Measurements from ENCODE around the gene PRSS50.

GRCh38 chr3:46664188-46664970 lies 53.3 kb downstream of the PRSS50 start:
- TF ChIP-seq, protein P1, sequence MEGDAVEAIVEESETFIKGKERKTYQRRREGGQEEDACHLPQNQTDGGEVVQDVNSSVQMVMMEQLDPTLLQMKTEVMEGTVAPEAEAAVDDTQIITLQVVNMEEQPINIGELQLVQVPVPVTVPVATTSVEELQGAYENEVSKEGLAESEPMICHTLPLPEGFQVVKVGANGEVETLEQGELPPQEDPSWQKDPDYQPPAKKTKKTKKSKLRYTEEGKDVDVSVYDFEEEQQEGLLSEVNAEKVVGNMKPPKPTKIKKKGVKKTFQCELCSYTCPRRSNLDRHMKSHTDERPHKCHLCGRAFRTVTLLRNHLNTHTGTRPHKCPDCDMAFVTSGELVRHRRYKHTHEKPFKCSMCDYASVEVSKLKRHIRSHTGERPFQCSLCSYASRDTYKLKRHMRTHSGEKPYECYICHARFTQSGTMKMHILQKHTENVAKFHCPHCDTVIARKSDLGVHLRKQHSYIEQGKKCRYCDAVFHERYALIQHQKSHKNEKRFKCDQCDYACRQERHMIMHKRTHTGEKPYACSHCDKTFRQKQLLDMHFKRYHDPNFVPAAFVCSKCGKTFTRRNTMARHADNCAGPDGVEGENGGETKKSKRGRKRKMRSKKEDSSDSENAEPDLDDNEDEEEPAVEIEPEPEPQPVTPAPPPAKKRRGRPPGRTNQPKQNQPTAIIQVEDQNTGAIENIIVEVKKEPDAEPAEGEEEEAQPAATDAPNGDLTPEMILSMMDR (IDR thresholded peaks at IDR 0.05 in 4 of 5, conservative IDR thresholded peaks at IDR 0.05 in 1 of 5): no peak
- TF ChIP-seq POLR2A (IDR thresholded peaks at IDR 0.05): no peak

Measured in gastrocnemius medialis (tissue), 4 donors.